ENCODE measurements around the gene GCLC.

Gene GCLC

DNA sequence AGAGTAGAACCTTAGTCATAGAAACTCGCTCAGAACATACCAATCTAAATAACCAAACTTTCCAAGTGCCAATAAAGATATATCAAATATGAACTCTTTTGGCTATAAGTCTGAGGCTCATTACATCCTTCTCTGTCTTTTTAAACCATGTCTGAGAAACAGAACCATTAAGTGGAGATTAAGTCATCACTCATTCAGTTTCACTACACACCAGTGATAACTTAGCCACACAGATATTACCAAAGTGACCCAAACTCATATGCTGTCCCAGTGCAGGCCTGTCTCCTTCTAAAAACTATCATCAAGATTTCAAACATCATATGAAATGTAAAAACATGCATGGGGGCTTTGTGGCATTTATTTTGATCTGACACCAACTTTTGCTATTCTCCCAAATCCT is 12.0 kb downstream of the GCLC start:
- Histone ChIP-seq H3K9me2 (replicated peaks; ENCODE audit: insufficient read depth, low read length) (no peaks in the 10 kb centered on the region), H3K36me3 (ENCODE audit: low read length) (no peaks in the 10 kb centered on the region), H3K27me3 (ENCODE audit: low read length) (no peaks in the 10 kb centered on the region), H4K20me1 (ENCODE audit: low read depth, low read length) (peaks cover 32% of the 10 kb centered on the region), H3K79me2 (ENCODE audit: insufficient read depth, low read length) (peaks cover 70% of the 10 kb centered on the region), H3K27ac (ENCODE audit: low read depth, low read length) (no peak overlapping the region), H3K4me2 (ENCODE audit: low read depth, low read length, poor library complexity, severe bottlenecking) (no peak overlapping the region), H2AFZ (ENCODE audit: low read depth, low read length, severe bottlenecking) (no peak overlapping the region), H3K4me3 (ENCODE audit: insufficient read depth, low read length, poor library complexity, severe bottlenecking) (no peak overlapping the region), H3F3A (ENCODE audit: insufficient read depth) (no peaks in the 10 kb centered on the region), H3K9me3 (ENCODE audit: insufficient read depth, low read length) (no peaks in the 10 kb centered on the region), H3K9ac (ENCODE audit: low read length) (no peak overlapping the region)
- TF ChIP-seq EZH2phosphoT487 (conservative IDR thresholded peaks at IDR 0.05; ENCODE audit: low read length): no peak
- TF ChIP-seq, protein P1, sequence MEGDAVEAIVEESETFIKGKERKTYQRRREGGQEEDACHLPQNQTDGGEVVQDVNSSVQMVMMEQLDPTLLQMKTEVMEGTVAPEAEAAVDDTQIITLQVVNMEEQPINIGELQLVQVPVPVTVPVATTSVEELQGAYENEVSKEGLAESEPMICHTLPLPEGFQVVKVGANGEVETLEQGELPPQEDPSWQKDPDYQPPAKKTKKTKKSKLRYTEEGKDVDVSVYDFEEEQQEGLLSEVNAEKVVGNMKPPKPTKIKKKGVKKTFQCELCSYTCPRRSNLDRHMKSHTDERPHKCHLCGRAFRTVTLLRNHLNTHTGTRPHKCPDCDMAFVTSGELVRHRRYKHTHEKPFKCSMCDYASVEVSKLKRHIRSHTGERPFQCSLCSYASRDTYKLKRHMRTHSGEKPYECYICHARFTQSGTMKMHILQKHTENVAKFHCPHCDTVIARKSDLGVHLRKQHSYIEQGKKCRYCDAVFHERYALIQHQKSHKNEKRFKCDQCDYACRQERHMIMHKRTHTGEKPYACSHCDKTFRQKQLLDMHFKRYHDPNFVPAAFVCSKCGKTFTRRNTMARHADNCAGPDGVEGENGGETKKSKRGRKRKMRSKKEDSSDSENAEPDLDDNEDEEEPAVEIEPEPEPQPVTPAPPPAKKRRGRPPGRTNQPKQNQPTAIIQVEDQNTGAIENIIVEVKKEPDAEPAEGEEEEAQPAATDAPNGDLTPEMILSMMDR (IDR thresholded peaks at IDR 0.05; ENCODE audit: insufficient read depth, low read length, poor library complexity, severe bottlenecking): no peak

DNA sequence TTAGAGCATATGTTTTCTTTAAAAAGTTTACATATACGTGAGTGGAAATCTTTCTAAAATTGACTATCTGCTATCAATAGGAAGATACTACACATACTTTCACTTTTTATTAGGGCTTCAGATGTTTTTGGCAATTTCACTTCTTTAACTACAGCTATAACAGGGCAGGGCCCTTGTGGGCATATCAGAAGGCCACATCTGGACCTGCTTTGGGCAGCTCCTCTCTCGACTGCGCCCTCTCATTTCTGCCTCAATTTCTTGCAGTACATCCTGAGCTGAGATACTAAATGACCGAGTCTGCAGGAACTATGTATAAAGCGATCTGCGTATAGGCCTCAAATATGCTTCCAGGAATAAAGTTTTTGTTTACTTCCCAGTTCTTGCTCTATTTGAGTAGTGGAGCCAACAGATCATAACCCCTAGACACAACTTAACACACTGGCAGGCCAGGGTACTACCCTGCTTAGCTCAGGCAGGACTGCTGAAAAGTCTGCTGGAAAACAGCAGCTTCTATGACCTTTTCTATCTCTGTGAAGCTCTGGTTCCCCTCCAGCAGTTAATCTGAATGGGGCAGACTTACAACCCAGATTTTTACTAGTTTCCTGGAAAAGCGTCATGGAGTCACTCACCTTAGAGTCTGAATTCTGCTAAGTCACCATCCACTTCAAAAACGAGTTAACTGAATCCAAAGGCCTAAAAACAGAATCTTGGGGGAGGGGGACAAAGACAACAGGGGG is 12.7 kb downstream of the GCLC start:
- no peak overlapping the region for H3K4me2 ChIP-seq (ENCODE audit: low read depth, low read length, poor library complexity, severe bottlenecking)
- no peaks in the 10 kb centered on the region for H3K36me3 ChIP-seq (ENCODE audit: low read length)
- H2AFZ ChIP-seq (ENCODE audit: low read depth, low read length, severe bottlenecking): no peak overlapping the region
- H3K4me3 ChIP-seq (ENCODE audit: insufficient read depth, low read length, poor library complexity, severe bottlenecking): no peak overlapping the region
- no peaks in the 10 kb centered on the region for H3K27me3 ChIP-seq (ENCODE audit: low read length)
- no peaks in the 10 kb centered on the region for H3K9me3 ChIP-seq (ENCODE audit: insufficient read depth, low read length)
- TF ChIP-seq, protein P1 (IDR thresholded peaks at IDR 0.05; ENCODE audit: insufficient read depth, low read length, poor library complexity, severe bottlenecking): no peak
- TF ChIP-seq EZH2phosphoT487 (conservative IDR thresholded peaks at IDR 0.05; ENCODE audit: low read length): no peak
- peaks cover 38% of the 10 kb centered on the region for H4K20me1 ChIP-seq (ENCODE audit: low read depth, low read length)
- no peak overlapping the region for H3K9ac ChIP-seq (ENCODE audit: low read length)
- no peak overlapping the region for H3K27ac ChIP-seq (ENCODE audit: low read depth, low read length)
- H3K9me2 ChIP-seq (replicated peaks; ENCODE audit: insufficient read depth, low read length): no peaks in the 10 kb centered on the region
- peaks cover 72% of the 10 kb centered on the region for H3K79me2 ChIP-seq (ENCODE audit: insufficient read depth, low read length)
- H3F3A ChIP-seq (ENCODE audit: insufficient read depth): no peaks in the 10 kb centered on the region

DNA sequence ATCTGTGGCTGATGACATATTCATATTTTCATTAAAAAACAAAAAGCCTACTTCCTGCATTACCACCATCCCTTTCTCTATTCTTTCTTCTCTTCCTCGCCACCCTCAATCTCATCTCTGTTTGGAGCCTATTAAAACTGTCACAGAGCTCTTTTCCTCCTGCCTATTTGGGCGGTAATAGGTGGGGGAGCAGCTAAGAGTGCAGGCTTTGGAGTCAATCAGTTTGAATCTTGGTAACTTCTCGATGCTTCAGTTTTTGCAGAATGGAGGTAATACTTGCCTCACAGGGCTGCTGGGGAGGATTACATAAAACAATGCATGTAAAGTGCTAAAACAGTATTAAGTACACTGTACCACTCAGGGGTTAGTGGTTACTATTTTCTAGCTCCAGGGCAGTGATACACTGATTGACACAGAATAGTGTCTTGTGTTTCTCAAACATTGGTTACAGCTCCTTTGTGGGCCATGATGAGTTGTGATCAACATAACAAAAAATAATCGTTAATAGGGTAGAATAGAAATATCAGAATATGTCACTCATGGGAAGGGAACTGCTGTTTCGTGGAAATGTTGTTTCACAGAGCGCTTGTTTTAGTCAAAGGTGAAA is 14.0 kb downstream of the GCLC start:
- Histone ChIP-seq H3F3A (ENCODE audit: insufficient read depth) (no peaks in the 10 kb centered on the region), H3K79me2 (ENCODE audit: insufficient read depth, low read length) (peaks cover 65% of the 10 kb centered on the region), H2AFZ (ENCODE audit: low read depth, low read length, severe bottlenecking) (no peak overlapping the region), H4K20me1 (ENCODE audit: low read depth, low read length) (peaks cover 33% of the 10 kb centered on the region), H3K36me3 (ENCODE audit: low read length) (no peaks in the 10 kb centered on the region), H3K4me3 (ENCODE audit: insufficient read depth, low read length, poor library complexity, severe bottlenecking) (no peak overlapping the region), H3K4me2 (ENCODE audit: low read depth, low read length, poor library complexity, severe bottlenecking) (no peak overlapping the region), H3K9me3 (ENCODE audit: insufficient read depth, low read length) (no peaks in the 10 kb centered on the region), H3K27me3 (ENCODE audit: low read length) (no peaks in the 10 kb centered on the region), H3K9me2 (replicated peaks; ENCODE audit: insufficient read depth, low read length) (no peaks in the 10 kb centered on the region), H3K9ac (ENCODE audit: low read length) (no peak overlapping the region), H3K27ac (ENCODE audit: low read depth, low read length) (no peak overlapping the region)
- TF ChIP-seq, protein P1 (IDR thresholded peaks at IDR 0.05; ENCODE audit: insufficient read depth, low read length, poor library complexity, severe bottlenecking): no peak
- no peak for TF ChIP-seq EZH2phosphoT487 (conservative IDR thresholded peaks at IDR 0.05; ENCODE audit: low read length)
